HEK293T (cell line): ENCODE measurements around the gene ALG12.

ENCODE experiments used
- CTCF ChIA-PET: fragments of 350-600 bp; formaldehyde crosslinking; extraction: SDS; loops from one replicate; lab custom pipeline; 2021; ENCODE audit warnings: antibody characterized with exemption, inconsistent platforms; lab: Yijun Ruan, JAX
- POLR2A ChIA-PET: fragments of 350-600 bp; formaldehyde crosslinking; extraction: SDS; loops from one replicate; lab custom pipeline; 2020; ENCODE audit warnings: antibody characterized with exemption, inconsistent platforms; lab: Yijun Ruan, JAX
- DNase-seq: peaks from one replicate; pipeline ENCODE4 v3.0.0; 2012; ENCODE audit warnings: mixed read lengths; ENCODE audit errors: extremely low spot score
- ARNT ChIP-seq: fragments of 450-650 bp; IDR thresholded peaks from 2 replicates; pipeline ENCODE4 v1.6.1; 2017; ENCODE audit warnings: mild to moderate bottlenecking
- BHLHE40 ChIP-seq: fragments of 450-650 bp; IDR thresholded peaks from 2 replicates; pipeline ENCODE4 v1.6.1; 2016; ENCODE audit warnings: mild to moderate bottlenecking, moderate library complexity, borderline replicate concordance
- CTBP1 ChIP-seq: fragments of 450-650 bp; IDR thresholded peaks from 2 replicates; pipeline ENCODE4 v1.6.1; 2016; ENCODE audit warnings: borderline replicate concordance
- ELF4 ChIP-seq: fragments of 450-650 bp; IDR thresholded peaks from 2 replicates; pipeline ENCODE4 v1.6.1; 2017; ENCODE audit warnings: antibody characterized with exemption
- FOXA1 ChIP-seq: fragments of 450-650 bp; IDR thresholded peaks from 2 replicates; pipeline ENCODE4 v1.6.1; 2016; ENCODE audit warnings: mild to moderate bottlenecking
- FOXK2 ChIP-seq: fragments of 450-650 bp; IDR thresholded peaks from 2 replicates; pipeline ENCODE4 v1.6.1; 2016; ENCODE audit warnings: mild to moderate bottlenecking
- FOXM1 ChIP-seq: fragments of 450-650 bp; IDR thresholded peaks from 2 replicates; pipeline ENCODE4 v1.6.1; 2017; ENCODE audit warnings: mild to moderate bottlenecking, borderline replicate concordance
- HDGF ChIP-seq: fragments of 450-650 bp; IDR thresholded peaks from 2 replicates; pipeline ENCODE4 v1.6.1; 2017; ENCODE audit warnings: antibody characterized with exemption, borderline replicate concordance
- L3MBTL2 ChIP-seq: fragments of 450-650 bp; conservative IDR thresholded peaks from 2 replicates; pipeline ENCODE4 v1.6.1; 2016; ENCODE audit warnings: mild to moderate bottlenecking
- LEF1 ChIP-seq: fragments of 450-650 bp; IDR thresholded peaks from 2 replicates; pipeline ENCODE4 v1.6.1; 2017; ENCODE audit warnings: mild to moderate bottlenecking, borderline replicate concordance
- NFRKB ChIP-seq: fragments of 450-650 bp; IDR thresholded peaks from 2 replicates; pipeline ENCODE4 v1.6.1; 2016; ENCODE audit warnings: mild to moderate bottlenecking, moderate library complexity
- SP1 ChIP-seq: fragments of 450-650 bp; IDR thresholded peaks from 2 replicates; pipeline ENCODE4 v1.6.1; 2017
- SUZ12 ChIP-seq: fragments of 450-650 bp; IDR thresholded peaks from 2 replicates; pipeline ENCODE4 v1.6.1; 2016; ENCODE audit warnings: mild to moderate bottlenecking
- TARDBP ChIP-seq: fragments of 450-650 bp; IDR thresholded peaks from 2 replicates; pipeline ENCODE4 v1.6.1; 2016
- ZNF384 ChIP-seq: fragments of 450-650 bp; IDR thresholded peaks from 2 replicates; pipeline ENCODE4 v1.6.1; 2016
- TF ChIP-seq, protein P1 (sequence below): fragments of 450-650 bp; IDR thresholded peaks from 2 replicates; pipeline ENCODE4 v1.6.1; 2016

The ALG12 gene

DNA sequence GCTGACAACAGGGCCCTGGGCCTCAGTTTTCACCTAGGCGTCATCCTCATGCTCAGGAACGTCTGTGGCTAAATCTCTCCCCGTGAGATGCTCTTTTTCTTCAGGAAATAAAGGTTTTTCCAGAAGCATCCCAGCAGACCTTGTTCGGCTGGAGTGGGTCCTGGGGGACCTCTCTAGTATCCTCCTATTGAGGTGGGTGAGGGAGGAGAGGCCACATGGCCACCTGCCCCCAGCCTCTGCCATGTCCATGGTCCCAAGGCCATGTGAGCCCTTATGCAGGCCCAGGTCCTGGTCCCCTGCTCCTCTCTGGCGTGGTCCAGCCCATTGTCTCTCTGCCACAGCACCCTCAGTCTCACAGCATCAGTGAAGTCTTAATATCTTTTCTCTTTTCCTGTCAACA lies 22.0 kb downstream of the ALG12 start:
- POLR2A ChIA-PET = interaction anchor here (0.6 kb wide), 1 partner anchor 337 kb away, joined by 3 read pairs; no protein-coding TSS in a partner anchor
- DNase-seq = no peak
- CTCF ChIA-PET = interaction anchor here (0.6 kb wide), 1 partner anchor 295 kb away, joined by 4 read pairs; no protein-coding TSS in a partner anchor
- no peak for TF ChIP-seq FOXM1
- no peak for TF ChIP-seq TARDBP
- TF ChIP-seq SUZ12 = no peak
- TF ChIP-seq NFRKB = no peak
- no peak for TF ChIP-seq ELF4

- CTCF ChIA-PET = no interaction called here
- POLR2A ChIA-PET = no interaction called here
- no peak for DNase-seq
- no peak for TF ChIP-seq ZNF384
- no peak for TF ChIP-seq LEF1
- no peak for TF ChIP-seq HDGF
- no peak for TF ChIP-seq L3MBTL2
- no peak for TF ChIP-seq BHLHE40
- TF ChIP-seq NFRKB = no peak
- TF ChIP-seq, protein P1, sequence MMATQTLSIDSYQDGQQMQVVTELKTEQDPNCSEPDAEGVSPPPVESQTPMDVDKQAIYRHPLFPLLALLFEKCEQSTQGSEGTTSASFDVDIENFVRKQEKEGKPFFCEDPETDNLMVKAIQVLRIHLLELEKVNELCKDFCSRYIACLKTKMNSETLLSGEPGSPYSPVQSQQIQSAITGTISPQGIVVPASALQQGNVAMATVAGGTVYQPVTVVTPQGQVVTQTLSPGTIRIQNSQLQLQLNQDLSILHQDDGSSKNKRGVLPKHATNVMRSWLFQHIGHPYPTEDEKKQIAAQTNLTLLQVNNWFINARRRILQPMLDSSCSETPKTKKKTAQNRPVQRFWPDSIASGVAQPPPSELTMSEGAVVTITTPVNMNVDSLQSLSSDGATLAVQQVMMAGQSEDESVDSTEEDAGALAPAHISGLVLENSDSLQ = no peak
- TF ChIP-seq ARNT = no peak
- no peak for TF ChIP-seq TARDBP
- TF ChIP-seq CTBP1 = no peak
- TF ChIP-seq SUZ12 = no peak
These were observed 23.8 kb downstream of the ALG12 start for GRCh38 chr22:49894322-49895054.

DNA sequence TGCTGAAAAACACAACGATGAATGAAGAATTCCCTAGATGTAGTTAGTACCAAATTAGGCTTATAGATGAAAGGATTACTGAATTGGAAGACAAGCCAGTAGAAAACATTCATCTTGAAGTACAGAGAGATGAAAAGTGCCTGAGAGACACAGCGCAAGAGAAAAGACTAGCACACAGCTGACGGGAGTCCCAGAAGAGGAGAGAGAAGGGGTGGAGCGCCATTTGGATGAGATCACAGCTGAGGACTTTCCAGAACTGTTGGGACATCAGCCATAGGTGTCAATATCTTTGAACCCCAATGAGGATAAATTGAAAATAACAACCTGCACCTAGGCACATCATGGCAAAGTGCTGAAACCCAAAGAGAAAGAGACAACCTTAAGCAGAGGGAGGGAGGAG lies 25.2 kb downstream of the ALG12 start:
- no peak for DNase-seq
- ChIA-PET CTCF (no interaction called here), POLR2A (no interaction called here)
- no peak for TF ChIP-seq NFRKB
- TF ChIP-seq SUZ12 = no peak
- TF ChIP-seq L3MBTL2 = no peak
- no peak for TF ChIP-seq BHLHE40
- no peak for TF ChIP-seq ARNT
- TF ChIP-seq, protein P1 = no peak
- TF ChIP-seq HDGF = no peak
- TF ChIP-seq FOXA1 = no peak
- no peak for TF ChIP-seq FOXM1
- TF ChIP-seq FOXK2 = no peak
- no peak for TF ChIP-seq TARDBP
- no peak for TF ChIP-seq ZNF384
- no peak for TF ChIP-seq LEF1
- TF ChIP-seq SP1 = no peak
- no peak for TF ChIP-seq CTBP1
- TF ChIP-seq ELF4 = no peak

DNA sequence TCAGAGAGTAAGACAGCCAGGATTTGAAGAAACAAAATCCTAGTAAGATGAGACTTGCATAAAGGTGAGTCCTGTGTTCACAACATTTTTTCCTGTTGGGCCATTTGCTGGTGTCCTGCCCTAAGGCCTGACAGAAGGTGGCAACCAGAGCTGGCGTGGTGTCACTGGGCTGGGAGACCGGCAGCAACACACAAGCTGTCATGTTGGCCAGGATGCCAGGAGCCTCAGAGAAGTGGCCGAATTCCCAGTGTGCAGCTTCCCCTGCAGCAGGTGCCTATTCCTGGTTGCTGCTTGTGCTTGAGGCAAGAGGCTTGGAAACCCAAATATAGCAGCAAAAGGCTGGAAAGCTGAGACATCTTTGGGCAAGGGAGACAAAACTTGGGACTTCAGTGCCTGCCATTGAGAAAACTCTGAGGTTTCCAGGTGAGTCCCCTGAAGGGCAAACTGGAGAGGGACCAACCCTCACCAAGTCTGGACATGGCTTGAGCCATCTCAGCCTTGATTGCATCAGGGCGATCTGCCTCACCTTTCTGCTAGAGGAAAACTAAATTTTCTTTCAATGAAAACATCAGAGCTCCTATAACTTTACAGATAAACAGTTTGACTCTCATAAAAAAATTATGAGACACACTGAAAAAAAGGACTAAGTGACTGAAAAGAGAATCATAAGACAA lies 25.9 kb downstream of the ALG12 start:
- TF ChIP-seq LEF1 (no peak), HDGF (no peak), TARDBP (no peak), BHLHE40 (no peak), ARNT (no peak), CTBP1 (no peak), SUZ12 (no peak), L3MBTL2 (no peak), FOXA1 (no peak), ELF4 (no peak), SP1 (no peak), FOXM1 (no peak), ZNF384 (no peak), NFRKB (no peak)
- TF ChIP-seq, protein P1 = no peak
- POLR2A ChIA-PET = no interaction called here
- CTCF ChIA-PET = no interaction called here
- no peak for DNase-seq

GRCh38 chr22:49889071-49889470 lies 29.2 kb downstream of the ALG12 start:
- CTCF ChIA-PET = no interaction called here
- POLR2A ChIA-PET = no interaction called here
- no peak for DNase-seq
- TF ChIP-seq CTBP1 = no peak
- TF ChIP-seq, protein P1 = no peak

DNA sequence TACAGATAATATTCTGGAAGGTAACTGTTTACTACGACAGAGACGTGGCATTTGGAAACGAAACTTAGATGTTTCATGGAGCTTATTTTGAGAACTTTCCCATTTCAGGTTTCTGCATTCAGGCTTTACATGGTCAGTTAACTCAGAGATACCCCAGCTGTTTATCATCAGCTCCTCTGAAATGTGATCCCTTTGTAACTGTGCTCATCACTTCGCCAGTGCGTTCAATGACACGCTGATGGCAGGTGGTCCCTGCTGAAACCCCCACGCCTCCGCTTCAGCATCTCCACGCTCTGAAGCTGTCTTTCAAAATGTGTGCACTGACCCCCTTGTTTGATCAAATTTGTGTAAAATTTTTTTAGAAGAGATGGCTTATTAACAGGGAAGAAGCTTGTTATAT lies 30.5 kb downstream of the ALG12 start:
- DNase-seq = no peak
- POLR2A ChIA-PET = no interaction called here
- TF ChIP-seq SUZ12 (no peak), ZNF384 (no peak), BHLHE40 (no peak)
- CTCF ChIA-PET = no interaction called here
